ENCODE measurements around the gene KRTAP4-12.
"Not testable (repeated sequence)": the region's sequence is repeated elsewhere in the genome, so short reads cannot be mapped to it uniquely, and the experiment has no call there.

KRTAP4-12 gene

GRCh38 chr17:41123991-41124371 lies at the start of gene KRTAP4-12:
Gene KRTAP4-12 (minus strand): TSS chr17:41124182. CDS start chr17:41124122, 60 bp downstream.
- not testable (repeated sequence) for H3K27ac Mint-ChIP-seq; DNase-seq (ENCODE audit: low spot score); H3K4me1 Mint-ChIP-seq (ENCODE audit: low read depth); H3K9me3 Mint-ChIP-seq; H3K4me3 Mint-ChIP-seq; H3K36me3 Mint-ChIP-seq (ENCODE audit: low read depth); H3K27me3 Mint-ChIP-seq (ENCODE audit: low read depth)

DNA sequence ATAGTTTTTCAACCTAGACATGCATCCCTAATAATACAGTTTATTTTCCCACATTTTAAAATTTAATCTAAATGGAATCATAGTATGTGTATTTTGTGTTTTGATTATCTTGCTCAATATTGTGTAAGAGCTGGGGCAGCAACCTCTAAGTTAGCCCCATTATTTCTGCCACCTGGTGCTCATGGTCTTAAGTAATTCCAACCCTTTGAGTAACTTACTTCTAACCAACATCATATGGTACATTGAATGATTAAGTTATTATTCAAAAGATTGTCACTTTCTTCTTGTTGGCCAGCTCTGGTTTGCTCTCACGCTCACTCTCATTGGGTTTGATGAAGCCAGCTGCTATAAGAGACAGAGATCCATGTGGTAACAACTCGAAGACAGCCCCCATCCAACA lies 47.9 kb upstream of the KRTAP4-12 start:
- Mint-ChIP-seq H3K4me3 (no peak overlapping the region), H3K27me3 (ENCODE audit: low read depth) (peaks cover 3% of the 10 kb centered on the region), H3K9me3 (no peaks in the 10 kb centered on the region), H3K36me3 (ENCODE audit: low read depth) (no peaks in the 10 kb centered on the region), H3K4me1 (ENCODE audit: low read depth) (no peaks in the 10 kb centered on the region), H3K27ac (no peak overlapping the region)
- DNase-seq (ENCODE audit: low spot score), result no peak

GRCh38 chr17:41168121-41168520 lies 44.1 kb upstream of the KRTAP4-12 start, which contains the start of gene KRTAP4-3:
Gene KRTAP4-3 (minus strand): TSS chr17:41168221. CDS start chr17:41168172, 49 bp downstream.
- no peak within 1 kb of the TSS for H3K27ac Mint-ChIP-seq
- no peaks in the 10 kb centered on the region for H3K36me3 Mint-ChIP-seq (ENCODE audit: low read depth)
- DNase-seq (ENCODE audit: low spot score), result no peak
- no peaks in the 10 kb centered on the region for H3K9me3 Mint-ChIP-seq
- peaks cover 3% of the 10 kb centered on the region for H3K27me3 Mint-ChIP-seq (ENCODE audit: low read depth)
- H3K4me1 Mint-ChIP-seq (ENCODE audit: low read depth), result no peaks in the 10 kb centered on the region
- H3K4me3 Mint-ChIP-seq, result no peak within 1 kb of the TSS

DNA sequence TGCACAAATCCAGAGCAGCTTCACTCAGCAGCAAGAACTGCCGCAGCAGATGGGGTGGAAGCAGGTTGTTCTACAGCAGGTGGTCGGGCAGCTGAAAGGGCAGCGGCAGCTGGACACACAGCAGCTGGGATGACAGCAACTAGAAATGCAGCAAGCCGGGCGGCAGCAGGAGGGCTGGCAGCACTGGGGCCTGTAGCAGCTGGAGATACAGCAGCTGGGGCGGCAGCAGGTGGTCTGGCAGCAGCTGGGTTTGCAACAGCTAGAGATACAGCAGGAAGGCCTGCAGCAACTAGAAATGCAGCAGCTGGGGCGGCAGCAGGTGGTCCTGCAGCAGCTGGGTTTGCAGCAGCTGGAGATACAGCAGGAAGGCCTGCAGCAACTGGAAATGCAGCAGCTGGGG lies 43.6 kb upstream of the KRTAP4-12 start:
- Mint-ChIP-seq H3K27ac (no peak overlapping the region), H3K9me3 (no peaks in the 10 kb centered on the region)

DNA sequence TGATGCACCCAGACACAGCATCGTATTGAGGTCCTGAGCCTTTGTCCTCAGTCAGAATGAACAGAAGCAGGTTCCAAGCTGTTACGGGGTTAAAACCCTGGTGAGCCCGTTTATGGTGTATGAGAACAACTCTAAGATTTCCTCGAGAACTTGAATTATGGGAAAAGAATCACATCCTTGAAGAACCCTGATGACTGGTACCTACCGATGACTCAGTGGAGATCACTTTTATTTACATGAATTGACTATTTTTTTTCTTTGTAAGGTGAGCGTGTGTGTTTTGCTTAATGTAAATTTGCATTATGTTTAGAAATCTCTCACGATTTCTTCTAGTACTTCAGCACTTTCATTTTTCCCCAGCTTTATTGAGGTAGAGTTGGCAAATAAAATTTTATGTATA lies 39.8 kb upstream of the KRTAP4-12 start:
- Mint-ChIP-seq H3K9me3 (no peaks in the 10 kb centered on the region), H3K36me3 (ENCODE audit: low read depth) (no peaks in the 10 kb centered on the region), H3K27me3 (ENCODE audit: low read depth) (no peaks in the 10 kb centered on the region), H3K4me3 (no peak overlapping the region), H3K4me1 (ENCODE audit: low read depth) (no peaks in the 10 kb centered on the region), H3K27ac (no peak overlapping the region)
- no peak for DNase-seq (ENCODE audit: low spot score)

More for the DNA sequence above, 43.6 kb upstream of the KRTAP4-12 start:
- peaks cover 3% of the 10 kb centered on the region for H3K27me3 Mint-ChIP-seq (ENCODE audit: low read depth)
- H3K4me3 Mint-ChIP-seq, result no peak overlapping the region
- no peaks in the 10 kb centered on the region for H3K36me3 Mint-ChIP-seq (ENCODE audit: low read depth)
- DNase-seq (ENCODE audit: low spot score), result no peak
- H3K4me1 Mint-ChIP-seq (ENCODE audit: low read depth), result no peaks in the 10 kb centered on the region

GRCh38 chr17:41160648-41161047 lies 36.7 kb upstream of the KRTAP4-12 start, which contains the start of gene KRTAP4-4:
Gene KRTAP4-4 (minus strand): TSS chr17:41160748. CDS start chr17:41160691, 57 bp downstream.
- no peak within 1 kb of the TSS for H3K27ac Mint-ChIP-seq
- no peak for DNase-seq (ENCODE audit: low spot score)
- H3K4me3 Mint-ChIP-seq, result no peak within 1 kb of the TSS
- H3K27me3 Mint-ChIP-seq (ENCODE audit: low read depth), result peaks cover 2% of the 10 kb centered on the region
- no peaks in the 10 kb centered on the region for H3K36me3 Mint-ChIP-seq (ENCODE audit: low read depth)
- no peaks in the 10 kb centered on the region for H3K4me1 Mint-ChIP-seq (ENCODE audit: low read depth)
- no peaks in the 10 kb centered on the region for H3K9me3 Mint-ChIP-seq

- not testable (repeated sequence) for H3K4me1 Mint-ChIP-seq (ENCODE audit: low read depth); H3K4me3 Mint-ChIP-seq; H3K9me3 Mint-ChIP-seq; DNase-seq (ENCODE audit: low spot score); H3K27me3 Mint-ChIP-seq (ENCODE audit: low read depth); H3K27ac Mint-ChIP-seq; H3K36me3 Mint-ChIP-seq (ENCODE audit: low read depth)
These were observed 36.2 kb upstream of the KRTAP4-12 start for GRCh38 chr17:41160190-41160589.

DNA sequence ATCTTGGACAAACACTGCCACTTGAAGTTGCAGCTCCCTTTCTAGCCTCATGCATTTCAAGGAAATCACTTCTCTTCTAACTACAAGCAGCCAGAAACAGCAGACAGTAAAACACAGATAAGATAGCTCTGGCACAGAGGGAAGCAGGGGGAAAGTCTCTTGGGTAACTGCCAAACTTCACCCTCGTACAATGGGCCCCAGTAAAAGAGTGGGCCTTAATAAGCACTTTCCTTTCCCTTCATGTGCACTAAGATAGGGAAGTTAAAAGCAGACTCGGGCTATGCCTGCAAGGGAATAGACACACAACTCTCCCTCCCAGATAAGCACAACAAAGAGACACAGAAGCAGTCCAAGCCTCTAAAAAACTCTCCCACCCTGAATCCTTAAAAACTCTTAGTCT lies 29.9 kb upstream of the KRTAP4-12 start:
- Mint-ChIP-seq H3K36me3 (ENCODE audit: low read depth) (no peaks in the 10 kb centered on the region), H3K27ac (no peak overlapping the region), H3K4me3 (no peak overlapping the region), H3K4me1 (ENCODE audit: low read depth) (no peaks in the 10 kb centered on the region), H3K27me3 (ENCODE audit: low read depth) (peaks cover 8% of the 10 kb centered on the region), H3K9me3 (no peaks in the 10 kb centered on the region)
- DNase-seq (ENCODE audit: low spot score), result no peak

GRCh38 chr17:41151525-41151924 lies 27.5 kb upstream of the KRTAP4-12 start:
- no peak for DNase-seq (ENCODE audit: low spot score)
- Mint-ChIP-seq H3K27me3 (ENCODE audit: low read depth) (peaks cover 9% of the 10 kb centered on the region), H3K9me3 (no peaks in the 10 kb centered on the region), H3K4me3 (no peak overlapping the region), H3K27ac (no peak overlapping the region), H3K4me1 (ENCODE audit: low read depth) (no peaks in the 10 kb centered on the region), H3K36me3 (ENCODE audit: low read depth) (no peaks in the 10 kb centered on the region)

DNA sequence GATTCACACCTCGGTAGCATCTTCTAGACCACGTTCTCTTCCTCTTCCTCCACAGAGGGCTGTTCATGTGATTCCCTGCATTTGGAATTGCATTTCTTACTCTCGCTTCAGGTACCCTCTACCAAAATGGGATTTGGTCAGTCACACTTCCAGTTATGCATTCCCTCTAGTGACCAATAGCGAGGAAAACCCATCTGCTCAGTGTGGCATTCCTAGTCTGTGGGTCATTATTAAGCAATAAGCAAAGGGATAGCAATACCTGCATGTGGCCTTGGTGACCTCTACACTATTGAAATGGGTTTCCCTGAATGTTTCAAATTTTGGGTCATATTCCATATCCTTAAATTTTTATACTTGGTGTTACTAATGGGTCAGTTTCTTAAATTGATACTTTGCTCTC lies 26.0 kb upstream of the KRTAP4-12 start:
- no peak for DNase-seq (ENCODE audit: low spot score)
- H3K4me1 Mint-ChIP-seq (ENCODE audit: low read depth), result no peaks in the 10 kb centered on the region
- H3K27ac Mint-ChIP-seq, result no peak overlapping the region
- no peaks in the 10 kb centered on the region for H3K9me3 Mint-ChIP-seq
- peaks cover 10% of the 10 kb centered on the region for H3K27me3 Mint-ChIP-seq (ENCODE audit: low read depth)
- H3K36me3 Mint-ChIP-seq (ENCODE audit: low read depth), result no peaks in the 10 kb centered on the region
- H3K4me3 Mint-ChIP-seq, result no peak overlapping the region

DNA sequence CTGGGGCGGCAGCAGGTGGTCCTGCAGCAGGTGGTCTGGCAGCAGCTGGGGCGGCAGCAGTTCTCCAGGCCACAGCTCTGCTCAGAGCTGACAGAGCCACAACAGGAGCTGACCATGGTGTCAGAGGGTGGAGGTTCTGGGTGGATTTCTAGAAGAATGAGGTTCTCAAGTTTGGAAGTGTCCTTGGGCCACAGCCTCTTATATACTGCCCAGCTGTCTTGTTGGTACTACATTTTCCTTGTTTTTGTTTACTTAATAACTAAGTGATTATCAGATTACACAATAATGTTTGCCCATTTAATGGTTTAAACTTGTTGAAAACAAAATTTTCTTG lies 25.6 kb upstream of the KRTAP4-12 start, which contains the start of gene KRTAP4-5:
KRTAP4-5 (minus strand) TSS at position 174 of the 334 bp plus-strand sequence; CDS start at position 116, 58 bp downstream.
- Mint-ChIP-seq H3K9me3 (no peaks in the 10 kb centered on the region), H3K36me3 (ENCODE audit: low read depth) (no peaks in the 10 kb centered on the region), H3K27ac (no peak within 1 kb of the TSS), H3K4me3 (no peak within 1 kb of the TSS), H3K4me1 (ENCODE audit: low read depth) (no peaks in the 10 kb centered on the region), H3K27me3 (ENCODE audit: low read depth) (peaks cover 11% of the 10 kb centered on the region)
- no peak for DNase-seq (ENCODE audit: low spot score)

GRCh38 chr17:41148971-41149651 lies 25.1 kb upstream of the KRTAP4-12 start:
- H3K27ac Mint-ChIP-seq; H3K9me3 Mint-ChIP-seq; H3K36me3 Mint-ChIP-seq (ENCODE audit: low read depth); H3K4me1 Mint-ChIP-seq (ENCODE audit: low read depth); DNase-seq (ENCODE audit: low spot score); H3K4me3 Mint-ChIP-seq: not testable (repeated sequence)
- peaks cover 11% of the 10 kb centered on the region for H3K27me3 Mint-ChIP-seq (ENCODE audit: low read depth)

- H3K9me3 Mint-ChIP-seq, result peaks cover 12% of the 10 kb centered on the region
- H3K27me3 Mint-ChIP-seq (ENCODE audit: low read depth), result peaks cover 4% of the 10 kb centered on the region
- no peaks in the 10 kb centered on the region for H3K4me1 Mint-ChIP-seq (ENCODE audit: low read depth)
- H3K27ac Mint-ChIP-seq, result no peak overlapping the region
- no peak overlapping the region for H3K4me3 Mint-ChIP-seq
- no peak for DNase-seq (ENCODE audit: low spot score)
- H3K36me3 Mint-ChIP-seq (ENCODE audit: low read depth), result no peaks in the 10 kb centered on the region
These were observed 23.7 kb upstream of the KRTAP4-12 start for GRCh38 chr17:41147531-41148204.

DNA sequence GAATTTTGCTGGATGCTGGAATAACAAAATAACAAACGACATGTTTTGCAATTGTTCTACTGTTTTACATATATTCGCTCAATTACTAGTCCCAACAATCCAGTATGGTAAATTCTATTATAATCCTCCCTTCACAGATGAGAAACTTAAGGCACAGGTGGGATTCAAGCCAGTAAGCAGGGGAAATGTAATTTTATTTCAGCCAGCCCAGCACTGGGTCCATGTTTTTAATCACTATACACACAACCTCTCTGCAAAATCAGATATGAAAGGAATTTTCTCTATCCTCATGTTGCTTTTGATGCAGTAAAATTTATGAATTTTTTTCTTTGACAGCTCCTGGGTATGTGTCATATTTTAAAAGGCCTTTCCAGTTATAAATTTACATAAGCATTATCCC lies 21.3 kb upstream of the KRTAP4-12 start:
- Mint-ChIP-seq H3K4me3 (no peak overlapping the region), H3K27ac (no peak overlapping the region), H3K36me3 (ENCODE audit: low read depth) (no peaks in the 10 kb centered on the region), H3K27me3 (ENCODE audit: low read depth) (peaks cover 4% of the 10 kb centered on the region), H3K9me3 (peaks cover 26% of the 10 kb centered on the region), H3K4me1 (ENCODE audit: low read depth) (no peaks in the 10 kb centered on the region)
- no peak for DNase-seq (ENCODE audit: low spot score)

Measured in T-helper 2 cell treated with Interferon-gamma antibody and Interleukin-4, amounts not matched to agents 5 μg/mL and 100 μg/mL, for 36 hours (primary cell).